Bronchial epithelial cell (primary cell): ENCODE measurements around the gene DNMT1. TPM values are rescaled to one million over a fixed set of nuclear protein-coding genes. Genes with fewer than 3 reads are reported as not detected.

Source experiments
- DNase-seq: peaks from one replicate; pipeline ENCODE4 v3.0.0-alpha.2; 2010; ENCODE audit warnings: low read depth
- FAIRE-seq: peaks from 2 replicates; lab custom pipeline; 2011; peaks lifted over from hg19 to GRCh38; lab: Jason Lieb, UNC
- H3K27me3 ChIP-seq: 2 replicates; pipeline ENCODE4 v1.5.1; 2011; ENCODE audit warnings: low read length; ENCODE audit not compliant: control insufficient read depth, insufficient read depth
- H3K36me3 ChIP-seq: 2 replicates; pipeline ENCODE4 v1.5.1; 2011; ENCODE audit warnings: low read length; ENCODE audit not compliant: control insufficient read depth, insufficient read depth
- H3K4me3 ChIP-seq: 2 replicates; pipeline ENCODE4 v1.5.1; 2011; ENCODE audit warnings: mild to moderate bottlenecking, low read depth, low read length, control low read depth
- CTCF ChIP-seq: IDR thresholded peaks from 2 replicates; pipeline ENCODE4 v1.5.1; 2011; ENCODE audit warnings: mild to moderate bottlenecking, moderate library complexity, low read length, control low read depth, inconsistent platforms; ENCODE audit not compliant: insufficient read depth, severe bottlenecking
- total RNA-seq: library from RNA; depleted of rRNA; stranded (reverse); fragments of >200 nt; gene quantifications from 2 replicates; pipeline ENCODE4 v1.2.1, GENCODE V29; 2014

Gene DNMT1
- total RNA-seq, 1 donor from 2014 or later: 12.4 TPM

- Histone ChIP-seq H3K36me3 (peaks cover 4% of the 10 kb centered on the region), H3K27me3 (no peaks in the 10 kb centered on the region), H3K4me3 (no peak overlapping the region)
- TF ChIP-seq CTCF: no peak
- no peak for DNase-seq
- FAIRE-seq: no peak
Measured at GRCh38 chr19:10224337-10224736, 29.6 kb upstream of the DNMT1 start.

DNA sequence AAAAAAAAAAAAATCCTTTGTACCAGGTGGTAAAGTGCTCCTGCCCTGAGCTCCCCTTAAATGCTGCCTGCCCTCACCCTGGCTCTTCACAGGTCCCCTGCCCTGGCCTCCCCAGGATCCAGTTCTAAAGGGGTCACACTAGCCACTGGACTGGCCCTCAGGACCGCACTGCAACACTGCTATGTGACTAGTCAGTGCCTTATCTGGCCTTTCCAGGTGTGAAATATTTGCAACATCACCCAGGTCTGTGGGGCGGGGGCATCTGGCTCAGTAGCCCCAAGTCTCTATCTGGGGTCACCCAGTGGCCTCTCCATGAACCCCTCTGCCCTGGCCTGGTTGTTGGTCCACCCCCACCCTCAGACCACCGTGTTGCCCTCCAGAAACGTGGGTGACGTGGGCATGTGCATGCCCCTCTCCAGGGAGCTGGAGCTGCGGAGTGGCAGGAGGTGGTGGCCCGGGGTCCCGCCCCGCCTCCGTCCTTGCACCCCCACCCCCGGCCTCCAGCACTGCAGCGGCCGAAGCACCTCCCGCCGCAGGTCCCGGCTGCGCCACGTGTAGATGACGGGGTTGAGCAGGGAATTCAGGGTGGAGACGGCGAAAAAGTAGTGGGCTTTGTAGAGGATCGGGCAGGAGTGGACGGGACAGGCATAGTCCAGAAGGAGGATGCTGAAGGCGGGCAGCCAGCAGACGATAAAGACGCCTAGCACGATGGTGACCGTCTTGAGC lies 28.9 kb upstream of the DNMT1 start:
- no peak for FAIRE-seq
- TF ChIP-seq CTCF: no peak
- Histone ChIP-seq H3K4me3 (no peak overlapping the region), H3K27me3 (no peaks in the 10 kb centered on the region), H3K36me3 (peaks cover 4% of the 10 kb centered on the region)
- DNase-seq: no peak

GRCh38 chr19:10222201-10222890 lies 27.6 kb upstream of the DNMT1 start:
- no peak for DNase-seq
- TF ChIP-seq CTCF: no peak

GRCh38 chr19:10220695-10221094 lies 25.9 kb upstream of the DNMT1 start:
- peaks cover 4% of the 10 kb centered on the region for H3K36me3 ChIP-seq
- DNase-seq: no peak
- no peak overlapping the region for H3K4me3 ChIP-seq
- TF ChIP-seq CTCF: no peak
- peak; percentile 23 for FAIRE-seq
- no peaks in the 10 kb centered on the region for H3K27me3 ChIP-seq

More at GRCh38 chr19:10222201-10222890, 27.6 kb upstream of the DNMT1 start:
- no peak overlapping the region for H3K4me3 ChIP-seq
- FAIRE-seq: no peak
- H3K27me3 ChIP-seq: no peaks in the 10 kb centered on the region
- peaks cover 4% of the 10 kb centered on the region for H3K36me3 ChIP-seq

- Histone ChIP-seq H3K27me3 (no peaks in the 10 kb centered on the region), H3K4me3 (no peak overlapping the region), H3K36me3 (peaks cover 4% of the 10 kb centered on the region)
- FAIRE-seq (no peak), DNase-seq (peak; percentile 37)
- peak; percentile 53 for TF ChIP-seq CTCF
Measured at GRCh38 chr19:10219678-10220077, 24.9 kb upstream of the DNMT1 start.
